AG04450 (cell line): ENCODE results near the gene USP10. TPM values are rescaled to one million over a fixed set of nuclear protein-coding genes. Genes with fewer than 3 reads are reported as not detected.
A peak's percentile ranks its signal among the peaks of the same experiment; 100 is the strongest.

Source experiments
- CTCF ChIA-PET: fragments of 300-600, 350-600 bp; formaldehyde crosslinking; extraction: SDS; loops from one replicate; lab custom pipeline; 2022; ENCODE audit warnings: antibody characterized with exemption, inconsistent platforms; lab: Charles Lee
- POLR2A ChIA-PET: fragments of 350-600 bp; formaldehyde crosslinking; extraction: SDS; loops from one replicate; lab custom pipeline; 2021; ENCODE audit warnings: antibody characterized with exemption, inconsistent platforms; lab: Yijun Ruan, JAX
- DNase-seq: peaks from one replicate; pipeline ENCODE4 v3.0.0-alpha.2; 2011; ENCODE audit warnings: low read depth, low spot score
- H3K27ac ChIP-seq: one replicate; pipeline ENCODE4 v1.5.1; 2012; ENCODE audit warnings: low read depth, low read length, control low read depth
- H3K27me3 ChIP-seq: one replicate; pipeline ENCODE4 v1.6.0; 2012; ENCODE audit warnings: low read length; ENCODE audit not compliant: control insufficient read depth, insufficient read depth
- H3K4me3 ChIP-seq: 2 replicates; pipeline ENCODE4 v1.5.1; 2011; ENCODE audit warnings: mild to moderate bottlenecking, low read depth, low read length, control low read depth
- H3K9me3 ChIP-seq: 2 replicates; pipeline ENCODE4 v1.5.1; 2012; ENCODE audit warnings: low read length; ENCODE audit not compliant: control insufficient read depth, insufficient read depth
- CTCF ChIP-seq: IDR thresholded peaks from 2 replicates; pipeline ENCODE4 v1.5.1; 2011; ENCODE audit warnings: low read depth, low read length, control low read depth, inconsistent platforms
- polyA plus RNA-seq: library from polyadenylated mRNA; depleted of rRNA; stranded (reverse); fragments of >200 nt; gene quantifications from 2 replicates; pipeline ENCODE4 v1.2.3, GENCODE V29; 2011

Gene USP10
- polyA plus RNA-seq, 1 experiment = 54.9 TPM

DNA sequence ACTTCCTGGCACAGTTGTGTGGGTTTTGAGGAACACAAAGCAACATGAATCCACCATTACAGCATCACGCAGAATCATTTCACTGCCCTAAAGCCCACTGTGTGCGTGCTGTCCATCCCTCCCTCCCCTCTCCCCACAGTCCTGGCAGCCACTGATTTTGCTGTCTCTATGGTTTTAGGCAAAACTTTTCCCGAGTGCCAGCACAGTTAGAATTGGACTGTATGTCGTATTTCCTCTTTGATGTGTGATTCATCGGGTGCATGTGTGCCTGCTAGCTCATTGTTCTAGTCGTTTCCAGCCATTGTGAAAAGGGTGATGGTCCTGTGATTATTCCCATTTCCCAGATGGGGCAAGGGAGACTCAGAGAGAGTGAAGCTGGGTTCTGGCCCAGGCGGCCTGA lies 38.8 kb upstream of the USP10 start:
- DNase-seq = no peak
- CTCF ChIA-PET = interaction anchor here (3.9 kb wide), 1 partner anchor 11 kb away, joined by 40 read pairs; no protein-coding TSS in a partner anchor
- H3K27me3 ChIP-seq = no peaks in the 10 kb centered on the region
- TF ChIP-seq CTCF = no peak
- no peak overlapping the region for H3K27ac ChIP-seq
- POLR2A ChIA-PET = no interaction called here
- H3K9me3 ChIP-seq = peaks cover 5% of the 10 kb centered on the region; the same call in 1 of the 2 replicates
- no peak overlapping the region for H3K4me3 ChIP-seq

DNA sequence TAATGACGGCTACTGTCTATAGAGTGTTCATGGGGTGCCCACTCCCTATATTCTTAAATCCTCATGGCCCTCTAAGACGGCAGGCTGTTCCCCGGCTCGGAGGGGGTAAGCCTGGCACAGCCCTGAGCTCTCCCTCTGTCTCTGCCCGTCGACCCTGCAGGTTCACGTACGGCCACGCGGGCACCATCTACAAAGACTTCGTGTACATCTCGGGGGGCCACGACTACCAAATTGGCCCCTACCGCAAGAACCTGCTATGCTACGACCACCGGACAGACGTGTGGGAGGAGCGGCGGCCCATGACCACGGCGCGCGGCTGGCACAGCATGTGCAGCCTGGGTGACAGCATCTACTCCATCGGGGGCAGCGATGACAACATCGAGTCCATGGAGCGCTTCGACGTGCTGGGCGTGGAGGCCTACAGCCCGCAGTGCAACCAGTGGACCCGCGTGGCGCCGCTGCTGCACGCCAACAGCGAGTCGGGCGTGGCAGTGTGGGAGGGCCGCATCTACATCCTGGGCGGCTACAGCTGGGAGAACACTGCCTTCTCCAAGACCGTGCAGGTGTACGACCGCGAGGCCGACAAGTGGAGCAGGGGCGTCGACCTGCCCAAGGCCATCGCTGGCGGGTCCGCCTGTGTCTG lies 38.3 kb upstream of the USP10 start:
- Histone ChIP-seq H3K9me3 (peaks cover 5% of the 10 kb centered on the region; the same call in 1 of the 2 replicates), H3K4me3 (no peak overlapping the region), H3K27me3 (no peaks in the 10 kb centered on the region), H3K27ac (no peak overlapping the region)
- no peak for TF ChIP-seq CTCF
- POLR2A ChIA-PET = interaction anchor here (0.5 kb wide), 1 partner anchor 160 kb away, joined by 4 read pairs; no protein-coding TSS in a partner anchor
- CTCF ChIA-PET = interaction anchor here (3.9 kb wide), 1 partner anchor 11 kb away, joined by 40 read pairs; no protein-coding TSS in a partner anchor
- DNase-seq = no peak

DNA sequence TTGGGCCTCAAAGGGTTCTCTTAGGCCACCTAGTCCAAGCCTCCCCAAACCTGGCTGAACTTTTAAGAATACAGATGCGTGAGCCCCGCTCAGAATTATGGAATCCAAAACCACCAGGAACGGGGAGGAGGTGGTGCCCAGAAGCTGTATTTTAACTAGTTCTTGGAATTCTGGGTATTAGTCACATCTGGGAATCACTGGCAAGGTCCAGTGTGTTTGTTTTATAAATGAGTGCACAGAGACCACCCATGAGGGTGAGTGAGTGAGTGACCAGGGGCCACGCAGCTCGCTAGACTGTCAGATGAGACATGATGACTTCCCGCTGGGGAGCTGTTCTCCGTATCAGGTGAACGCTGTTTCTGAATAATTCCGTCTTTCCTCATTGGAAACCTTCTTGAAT lies 37.3 kb upstream of the USP10 start:
- DNase-seq = no peak
- CTCF ChIA-PET = interaction anchor here (0.5 to 3.9 kb wide), 5 partner anchors 10 to 152 kb away, joined by 3 to 40 read pairs (median 5); no protein-coding TSS in a partner anchor
- Histone ChIP-seq H3K27ac (peak overlapping the region; percentile 21), H3K4me3 (no peak overlapping the region), H3K27me3 (no peaks in the 10 kb centered on the region), H3K9me3 (peaks cover 5% of the 10 kb centered on the region; the same call in 1 of the 2 replicates)
- POLR2A ChIA-PET = no interaction called here
- TF ChIP-seq CTCF = no peak

DNA sequence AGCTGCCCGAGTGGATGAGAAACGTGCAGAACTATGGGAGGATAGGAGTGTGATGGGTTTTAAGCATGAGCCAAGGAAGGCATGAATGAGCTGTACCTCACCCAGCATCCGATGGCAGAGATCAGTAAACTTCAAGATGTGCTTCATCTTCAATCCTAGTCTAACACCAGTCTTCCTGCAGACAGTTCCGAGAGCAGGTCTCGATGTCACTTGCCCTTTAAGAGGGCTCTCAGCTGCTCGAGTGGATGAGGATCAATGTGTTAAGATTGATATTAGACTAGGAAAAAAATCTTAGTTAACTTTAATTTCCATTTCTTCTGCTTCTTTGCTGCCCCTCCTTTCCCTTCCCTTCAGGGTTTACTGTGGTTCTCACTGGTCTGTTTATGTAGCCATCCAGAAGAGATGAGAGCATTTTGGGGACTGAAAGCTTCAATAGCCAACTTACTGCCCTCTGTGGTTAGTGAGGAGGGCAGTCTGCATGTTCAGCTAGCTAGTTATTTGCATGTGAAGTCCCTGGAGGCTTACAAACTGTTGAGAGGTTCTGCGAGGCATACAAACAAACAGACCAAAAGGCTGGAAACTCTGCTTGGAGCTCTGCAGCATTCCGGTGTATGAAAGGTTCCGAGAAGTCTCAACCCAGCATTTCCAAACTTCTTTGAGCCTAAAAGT lies 36.2 kb upstream of the USP10 start:
- Histone ChIP-seq H3K27ac (no peak overlapping the region), H3K4me3 (no peak overlapping the region), H3K27me3 (no peaks in the 10 kb centered on the region), H3K9me3 (peaks cover 5% of the 10 kb centered on the region; the same call in 1 of the 2 replicates)
- CTCF ChIA-PET = interaction anchor here (0.7 to 3.9 kb wide), 5 partner anchors 9 to 153 kb away, joined by 3 to 40 read pairs (median 5); no protein-coding TSS in a partner anchor
- no peak for TF ChIP-seq CTCF
- no peak for DNase-seq
- POLR2A ChIA-PET = no interaction called here

DNA sequence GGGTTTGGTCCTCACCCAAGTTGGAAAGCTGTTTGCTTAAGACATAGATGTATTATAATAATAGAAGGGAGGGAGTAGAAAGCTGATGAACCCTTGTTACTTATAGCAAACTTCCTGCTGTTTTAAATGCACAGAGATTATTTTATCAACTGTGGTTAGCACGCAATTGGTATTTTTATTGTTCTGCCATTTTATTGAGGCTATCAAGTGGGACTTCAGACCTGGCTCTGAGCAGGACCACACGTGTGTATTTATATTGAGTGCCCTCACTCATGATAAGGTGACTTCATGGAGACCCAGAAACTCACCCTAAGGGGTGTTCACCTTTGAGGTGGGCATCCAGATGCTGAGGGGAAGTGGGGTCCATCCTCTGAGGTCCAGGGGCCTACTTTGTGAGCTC lies 34.4 kb upstream of the USP10 start:
- Histone ChIP-seq H3K9me3 (peaks cover 5% of the 10 kb centered on the region; the same call in 1 of the 2 replicates), H3K27me3 (no peaks in the 10 kb centered on the region), H3K27ac (no peak overlapping the region), H3K4me3 (no peak overlapping the region)
- CTCF ChIA-PET = interaction anchor here (1.5 to 2.0 kb wide), 2 partner anchors 43 to 61 kb away, joined by 4 to 5 read pairs; no protein-coding TSS in a partner anchor
- DNase-seq = no peak
- POLR2A ChIA-PET = no interaction called here
- no peak for TF ChIP-seq CTCF
